PC-3 (cell line): ENCODE data around the gene UNC13C.

Source experiments
- CTCF ChIP-seq: fragments of 300-600 bp; sonication (generic); conservative IDR thresholded peaks from 2 replicates; pipeline ENCODE4 v1.5.1; 2017; ENCODE audit warnings: antibody characterized with exemption, low read depth, mild to moderate bottlenecking, low read length
- EZH2 ChIP-seq: fragments of 300-600 bp; sonication (generic); IDR thresholded peaks from one replicate; pipeline ENCODE4 v1.6.1; 2017; ENCODE audit warnings: antibody characterized with exemption, mild to moderate bottlenecking, low read length; ENCODE audit not compliant: unreplicated experiment

GRCh38 chr15:54644796-54645195 lies 666.6 kb downstream of the UNC13C start:
- no peak for TF ChIP-seq CTCF
- TF ChIP-seq EZH2: no peak
